Tibial artery (tissue), 4 donors: Measurements from ENCODE around the gene GNPAT.

Source experiments
- DNase-seq, 2 donors: peaks; one replicate each; pipeline ENCODE4 v3.0.0-alpha.2; 2019
- H3K27ac ChIP-seq, 2 donors: fragments of 200-600 bp; sonication (generic) in 1 of 2; 1 replicate in 1 of 2; 2 replicates in 1 of 2; pipeline ENCODE4 v1.5.1; 2018 to 2019; ENCODE audit warnings: mild to moderate bottlenecking in 1 of 2
- H3K27me3 ChIP-seq, 2 donors: fragments of 200-600 bp; sonication (generic) in 1 of 2; one replicate each; pipeline versions ENCODE4 v1.5.1 to v1.6.0; 2016 to 2019
- H3K36me3 ChIP-seq, 3 donors: fragments of 200-600 bp; sonication (generic) in 2 of 3; one replicate each; pipeline ENCODE4 v1.5.1; 2016 to 2019; ENCODE audit warnings: mild to moderate bottlenecking in 2 of 3
- H3K4me1 ChIP-seq, 4 donors: fragments of 200-600 bp; sonication (generic) in 2 of 4; 1 replicate in 3 of 4; 2 replicates in 1 of 4; pipeline ENCODE4 v1.5.1; 2016 to 2019
- H3K4me3 ChIP-seq, 2 donors: fragments of 200-600 bp; sonication (generic) in 1 of 2; 1 replicate in 1 of 2; 2 replicates in 1 of 2; pipeline ENCODE4 v1.5.1; 2018 to 2019; ENCODE audit warnings: mild to moderate bottlenecking in 2 of 2
- H3K9me3 ChIP-seq, 3 donors: fragments of 200-600 bp; sonication (generic) in 1 of 3; one replicate each; pipeline ENCODE4 v1.5.1; 2016 to 2019
- intact Hi-C: fragments of 100-400 bp; cut with DNase I; formaldehyde crosslinking; loops from one replicate; pipeline ENCODE4 v1.15.0; 2023; ENCODE audit warnings: low total_unique reads
- TF ChIP-seq, protein P1 (sequence below), 2 experiments: fragments of 200-600 bp in 1 of 2; fragments of 450-650 bp in 1 of 2; IDR thresholded peaks; one replicate each; pipeline ENCODE4 v1.5.1; 2017 to 2019; ENCODE audit warnings: antibody characterized with exemption in 2 of 2, mild to moderate bottlenecking in 1 of 2, moderate library complexity in 1 of 2

Gene GNPAT

DNA sequence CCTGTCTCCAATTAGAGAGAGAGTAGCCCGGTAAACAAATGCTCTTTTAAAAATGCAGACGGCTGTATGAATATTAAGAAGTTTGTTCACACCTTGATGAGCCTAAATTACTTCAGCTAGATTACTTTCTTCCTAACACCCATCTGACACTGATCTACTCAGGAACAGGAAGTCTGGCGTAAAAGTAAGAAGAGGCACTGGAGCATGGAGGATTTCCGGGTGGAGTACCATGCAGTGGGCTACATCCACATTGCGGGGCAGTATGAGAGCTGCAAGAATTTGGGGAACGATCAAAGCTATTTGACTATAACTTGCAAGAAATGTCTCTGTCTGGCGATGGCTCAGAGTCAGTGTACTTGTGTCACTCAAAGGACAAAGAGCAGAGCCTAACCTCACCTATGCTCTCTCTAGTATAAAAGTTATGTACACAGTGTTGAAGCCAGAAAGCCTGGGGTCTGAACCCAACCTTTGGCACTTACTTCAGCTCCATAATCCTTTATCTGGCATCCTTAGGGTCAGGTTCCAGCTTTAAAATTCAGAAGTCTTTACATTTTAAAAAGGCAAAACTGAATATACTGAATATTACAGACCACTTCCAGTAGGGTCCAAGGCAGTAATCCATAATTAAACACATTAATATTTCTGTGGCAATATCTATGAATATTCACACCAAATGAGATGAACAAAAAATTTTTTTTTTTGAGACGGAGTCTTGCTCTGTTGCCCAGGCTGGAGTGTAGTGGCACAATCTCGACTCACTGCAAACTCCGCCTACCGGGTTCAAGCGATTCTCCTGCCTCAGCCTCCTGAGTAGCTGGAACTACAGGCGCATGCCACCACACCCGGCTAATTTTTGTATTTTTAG, 7.9 kb upstream of the GNPAT start:
- Histone ChIP-seq H3K36me3 (peaks cover 11 to 71% (median 31%) of the 10 kb centered on the region in 3 donors), H3K27me3 (no peaks in the 10 kb centered on the region), H3K4me3 (no peak overlapping the region), H3K27ac (no peak overlapping the region), H3K4me1 (no peaks in the 10 kb centered on the region), H3K9me3 (no peaks in the 10 kb centered on the region)
- no peak for DNase-seq
- TF ChIP-seq, protein P1, sequence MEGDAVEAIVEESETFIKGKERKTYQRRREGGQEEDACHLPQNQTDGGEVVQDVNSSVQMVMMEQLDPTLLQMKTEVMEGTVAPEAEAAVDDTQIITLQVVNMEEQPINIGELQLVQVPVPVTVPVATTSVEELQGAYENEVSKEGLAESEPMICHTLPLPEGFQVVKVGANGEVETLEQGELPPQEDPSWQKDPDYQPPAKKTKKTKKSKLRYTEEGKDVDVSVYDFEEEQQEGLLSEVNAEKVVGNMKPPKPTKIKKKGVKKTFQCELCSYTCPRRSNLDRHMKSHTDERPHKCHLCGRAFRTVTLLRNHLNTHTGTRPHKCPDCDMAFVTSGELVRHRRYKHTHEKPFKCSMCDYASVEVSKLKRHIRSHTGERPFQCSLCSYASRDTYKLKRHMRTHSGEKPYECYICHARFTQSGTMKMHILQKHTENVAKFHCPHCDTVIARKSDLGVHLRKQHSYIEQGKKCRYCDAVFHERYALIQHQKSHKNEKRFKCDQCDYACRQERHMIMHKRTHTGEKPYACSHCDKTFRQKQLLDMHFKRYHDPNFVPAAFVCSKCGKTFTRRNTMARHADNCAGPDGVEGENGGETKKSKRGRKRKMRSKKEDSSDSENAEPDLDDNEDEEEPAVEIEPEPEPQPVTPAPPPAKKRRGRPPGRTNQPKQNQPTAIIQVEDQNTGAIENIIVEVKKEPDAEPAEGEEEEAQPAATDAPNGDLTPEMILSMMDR (IDR thresholded peaks at IDR 0.05) = no peak
- intact Hi-C loops = no loop called here

DNA sequence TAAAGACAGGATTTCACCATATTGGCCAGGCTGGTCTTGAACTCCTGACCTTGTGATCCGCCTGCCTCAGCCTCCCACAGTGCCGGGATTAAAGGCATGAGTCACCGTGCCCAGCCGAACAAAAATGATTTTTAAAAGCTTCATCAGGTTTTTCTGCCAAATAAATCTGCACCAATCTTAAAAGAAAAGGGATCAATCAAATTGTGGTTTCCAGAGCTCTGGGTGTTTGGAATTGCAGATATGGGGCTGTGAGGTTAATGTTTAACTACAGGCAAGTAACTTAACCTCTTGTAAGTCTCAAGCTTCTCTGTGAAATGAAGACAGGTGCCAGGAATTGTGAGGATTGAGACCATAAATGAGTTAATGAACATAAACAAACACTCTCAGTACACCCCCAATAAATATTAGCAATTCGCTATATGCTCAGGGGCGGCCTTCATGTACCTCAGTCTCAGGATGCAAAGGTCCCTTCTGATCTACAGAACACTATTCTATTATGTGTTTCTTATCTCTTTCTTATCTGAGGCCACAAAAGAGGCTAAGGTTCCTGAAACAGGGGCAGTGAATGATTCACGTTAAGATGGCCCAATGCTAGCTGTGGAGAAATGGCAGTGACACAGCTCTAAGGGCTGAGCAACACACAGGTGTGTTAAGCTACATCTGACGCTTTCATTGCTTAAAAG, 7.1 kb upstream of the GNPAT start:
- Histone ChIP-seq H3K36me3 (peaks cover 12 to 71% (median 31%) of the 10 kb centered on the region in 3 donors), H3K27me3 (no peaks in the 10 kb centered on the region), H3K4me3 (no peak overlapping the region), H3K9me3 (no peaks in the 10 kb centered on the region), H3K27ac (no peak overlapping the region), H3K4me1 (no peaks in the 10 kb centered on the region)
- intact Hi-C loops = no loop called here
- no peak for DNase-seq
- TF ChIP-seq, protein P1 (IDR thresholded peaks at IDR 0.05) = no peak

DNA sequence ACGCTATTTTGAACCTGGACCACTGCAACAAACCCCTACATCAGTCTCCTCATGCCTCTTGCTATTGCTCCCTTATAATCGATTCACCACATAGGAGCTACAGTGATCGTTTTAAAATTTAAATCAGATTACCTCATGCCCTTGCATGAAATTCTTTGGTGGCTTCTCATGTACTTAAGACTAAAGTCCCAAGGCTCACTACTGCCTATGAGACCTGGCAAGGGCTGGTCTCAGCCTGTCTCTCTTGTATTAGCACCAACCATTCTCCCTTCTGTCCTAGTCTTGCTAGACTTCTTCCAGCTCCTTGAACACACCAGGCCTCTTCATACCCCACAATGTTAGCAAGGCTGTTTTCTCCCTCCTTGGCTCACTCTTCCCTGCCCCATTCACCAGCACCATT, 6.5 kb upstream of the GNPAT start:
- DNase-seq = no peak
- no peak overlapping the region for H3K27ac ChIP-seq
- H3K36me3 ChIP-seq = peaks cover 13 to 65% (median 32%) of the 10 kb centered on the region in 3 donors

DNA sequence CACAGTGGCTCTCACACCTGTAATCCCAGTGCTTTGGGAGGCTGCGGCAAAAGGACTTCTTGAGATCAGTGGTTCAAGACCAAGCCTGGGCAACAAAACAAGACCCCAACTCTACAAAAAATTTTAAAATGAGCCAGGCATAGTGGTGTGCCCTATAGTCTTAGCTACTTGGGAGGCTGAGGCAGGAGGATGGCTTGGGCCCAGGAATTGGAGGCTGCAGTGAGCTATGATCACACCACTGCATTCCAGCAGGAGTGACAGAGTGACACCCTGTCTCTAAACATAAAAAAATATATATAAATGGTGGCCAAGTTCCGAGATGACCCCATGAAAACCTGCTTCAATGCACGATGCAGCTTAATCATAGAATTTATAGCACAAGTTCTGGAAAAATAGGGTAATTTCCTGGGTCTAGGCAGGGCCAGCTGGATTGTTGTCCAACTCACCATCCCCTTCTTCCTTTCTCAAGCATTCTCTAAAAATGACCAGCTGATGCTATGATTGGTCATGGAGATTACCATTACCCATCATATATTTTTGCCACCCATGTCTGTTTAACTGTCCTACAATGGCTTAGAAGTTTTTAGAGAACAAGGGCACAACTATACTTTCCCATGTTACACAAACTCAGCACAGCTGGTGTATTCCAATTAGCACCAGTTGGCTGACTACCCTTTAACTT, 5.3 kb upstream of the GNPAT start:
- TF ChIP-seq, protein P1 (IDR thresholded peaks at IDR 0.05) = no peak
- no peaks in the 10 kb centered on the region for H3K27me3 ChIP-seq
- intact Hi-C loops = no loop called here
- no peak for DNase-seq
- H3K9me3 ChIP-seq = no peaks in the 10 kb centered on the region
- no peak overlapping the region for H3K27ac ChIP-seq
- peaks cover 0 to 14% (median 11%) of the 10 kb centered on the region in 4 donors for H3K4me1 ChIP-seq
- H3K36me3 ChIP-seq = peaks cover 13 to 62% (median 28%) of the 10 kb centered on the region in 3 donors
- no peak overlapping the region for H3K4me3 ChIP-seq

More for the DNA sequence above, 6.5 kb upstream of the GNPAT start:
- Histone ChIP-seq H3K4me1 (peaks cover 0 to 6% (median 3%) of the 10 kb centered on the region in 4 donors), H3K4me3 (no peak overlapping the region), H3K9me3 (no peaks in the 10 kb centered on the region), H3K27me3 (no peaks in the 10 kb centered on the region)
- TF ChIP-seq, protein P1 (IDR thresholded peaks at IDR 0.05) = no peak
- intact Hi-C loops = no loop called here

DNA sequence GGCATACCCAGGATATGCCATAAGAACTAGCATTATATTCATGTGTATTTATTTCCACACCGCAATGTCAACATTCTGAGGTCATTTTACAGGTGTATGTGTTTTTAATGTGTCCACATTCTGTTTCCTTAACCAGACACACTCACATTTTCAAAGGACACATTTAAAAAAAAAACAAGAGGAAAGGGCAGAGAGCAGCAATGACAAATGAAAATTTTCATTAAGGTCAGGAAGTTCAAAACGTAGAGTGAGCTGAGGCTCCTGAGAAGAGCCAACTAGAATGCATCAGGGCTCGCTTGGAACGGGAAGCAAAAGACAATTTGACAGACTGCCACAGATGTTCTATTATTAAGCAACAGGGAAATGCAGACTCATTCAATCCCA, 4.8 kb upstream of the GNPAT start:
- Histone ChIP-seq H3K36me3 (peaks cover 13 to 56% (median 24%) of the 10 kb centered on the region in 3 donors), H3K27ac (no peak overlapping the region)

More for the DNA sequence above, 4.8 kb upstream of the GNPAT start:
- Histone ChIP-seq H3K9me3 (no peaks in the 10 kb centered on the region), H3K27me3 (no peaks in the 10 kb centered on the region), H3K4me3 (no peak overlapping the region), H3K4me1 (peaks cover 0 to 14% (median 11%) of the 10 kb centered on the region in 4 donors)
- no peak for DNase-seq
- intact Hi-C loops = no loop called here
- TF ChIP-seq, protein P1 (IDR thresholded peaks at IDR 0.05) = no peak
